HG02852 (cell line): Measurements from ENCODE around the gene C6orf120.
"Not testable (repeated sequence)": the region's sequence is repeated elsewhere in the genome, so short reads cannot be mapped to it uniquely, and the experiment has no call there.

Experiments used
- ATAC-seq: cut with Tn5 transposase; IDR thresholded peaks from one replicate; pipeline ENCODE4 v1.9.1; 2021; ENCODE audit warnings: mild to moderate bottlenecking, moderate library complexity; ENCODE audit not compliant: unreplicated experiment

Gene C6orf120

DNA sequence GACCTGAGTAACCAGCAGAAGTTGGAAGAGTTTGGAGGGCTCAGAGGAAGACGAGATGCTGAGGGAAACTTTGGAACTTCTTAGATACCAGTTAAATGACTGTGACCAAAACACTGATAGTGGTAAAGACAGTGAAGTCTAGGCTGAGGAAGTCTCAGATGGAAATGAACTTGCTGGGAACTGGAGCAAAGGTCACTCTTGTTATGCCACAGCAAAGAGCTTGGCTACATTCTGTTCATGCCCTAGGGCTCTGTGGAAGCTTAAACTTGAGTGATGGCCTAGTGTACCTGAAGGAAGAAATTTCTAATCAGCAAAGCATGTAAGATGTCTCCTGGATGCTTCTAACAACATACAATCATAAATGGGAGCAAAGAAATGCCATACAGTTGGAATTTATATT lies 24.8 kb upstream of the C6orf120 start:
- ATAC-seq: no peak

DNA sequence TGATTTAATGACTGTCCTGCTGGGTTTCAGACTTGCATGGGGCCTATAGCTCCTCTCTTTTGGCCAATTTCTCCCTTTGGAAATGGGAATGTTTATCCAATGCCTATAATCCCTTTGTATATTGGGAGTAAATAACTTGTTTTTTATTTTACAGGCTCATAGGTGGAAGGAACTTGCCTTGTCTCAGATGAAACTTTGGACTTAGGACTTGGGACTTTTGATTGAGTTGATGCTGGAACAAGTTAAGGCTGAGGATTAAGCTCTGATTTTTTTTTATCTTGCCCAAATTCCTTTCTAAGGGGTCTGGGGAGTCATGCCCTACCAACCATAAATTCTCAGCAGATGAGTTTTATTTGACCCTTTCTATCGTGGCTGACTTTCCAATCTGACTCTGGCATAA lies 23.6 kb upstream of the C6orf120 start:
- ATAC-seq: no peak

DNA sequence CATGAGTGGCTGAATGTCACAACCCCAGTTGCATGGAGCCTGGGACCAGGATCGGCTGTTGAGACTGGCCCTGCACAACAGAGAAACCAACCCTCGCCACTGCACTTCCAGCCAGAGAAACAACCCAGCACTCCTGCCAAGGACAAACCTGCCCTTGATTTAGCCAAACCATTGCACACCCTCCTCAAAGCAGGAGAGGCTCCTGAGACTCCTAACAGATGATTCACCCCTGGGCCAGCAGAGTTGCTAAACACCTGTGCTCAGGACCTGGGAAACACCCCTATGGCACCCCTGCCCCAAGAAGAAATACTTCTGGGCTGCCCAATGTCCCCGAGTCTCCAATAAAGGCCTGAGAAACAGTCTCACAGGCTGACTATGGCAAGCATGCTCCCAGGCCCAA lies 17.9 kb upstream of the C6orf120 start:
- no peak for ATAC-seq

DNA sequence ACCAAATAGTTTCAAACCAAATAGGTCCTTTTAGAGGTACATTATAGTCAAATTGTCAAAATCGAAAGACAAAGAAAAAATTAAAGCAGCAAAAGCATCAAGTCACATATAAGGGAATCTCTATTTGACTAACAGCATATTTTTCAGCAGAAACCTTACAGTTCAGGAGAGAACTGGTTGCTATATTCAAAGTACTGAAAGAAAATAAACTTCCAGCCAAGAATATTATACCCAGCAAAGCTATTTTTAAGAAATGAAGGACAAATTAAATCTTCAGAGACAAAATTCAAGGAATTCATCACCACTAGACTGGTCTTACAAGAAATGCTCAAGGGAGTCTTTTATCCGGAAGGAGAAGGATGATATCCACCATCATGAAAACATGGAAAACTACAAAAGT lies 16.1 kb upstream of the C6orf120 start:
- no peak for ATAC-seq

DNA sequence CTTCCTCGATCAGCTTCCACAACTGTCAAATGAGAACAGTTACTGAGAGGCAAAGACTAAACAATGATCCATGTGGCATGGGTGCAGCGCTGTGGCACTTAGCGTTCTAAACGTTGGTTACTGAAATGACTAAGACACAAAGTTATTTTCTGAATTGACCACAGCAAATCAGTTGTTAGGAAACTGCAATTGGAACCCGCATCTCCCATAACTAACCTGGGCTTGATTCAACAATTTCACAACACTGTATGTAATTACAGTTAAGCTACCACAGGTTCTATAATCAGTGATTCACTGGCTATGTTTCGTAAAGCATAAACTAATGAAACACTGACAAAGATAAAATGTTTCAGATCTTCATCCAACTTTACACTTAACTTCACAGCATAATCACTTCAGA lies 12.6 kb upstream of the C6orf120 start:
- no peak for ATAC-seq

DNA sequence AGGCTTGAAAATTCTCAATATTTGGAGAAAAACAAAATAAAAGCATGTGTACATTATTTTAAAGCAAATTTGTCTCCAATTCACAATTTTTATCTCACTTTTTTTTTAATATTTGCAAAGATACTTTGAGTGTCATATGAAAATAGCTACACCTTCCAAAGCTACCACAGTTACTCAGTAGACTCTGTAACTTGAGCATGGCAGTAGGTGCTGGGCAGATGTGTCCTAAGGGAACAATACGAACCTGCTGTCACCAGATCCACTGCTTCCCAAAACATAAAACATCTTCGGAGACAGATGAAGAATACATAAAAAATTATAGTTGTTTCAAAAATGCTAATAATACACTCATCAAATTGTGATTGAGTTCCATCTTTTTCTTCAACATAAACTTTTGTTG lies 10.7 kb upstream of the C6orf120 start:
- no peak for ATAC-seq

DNA sequence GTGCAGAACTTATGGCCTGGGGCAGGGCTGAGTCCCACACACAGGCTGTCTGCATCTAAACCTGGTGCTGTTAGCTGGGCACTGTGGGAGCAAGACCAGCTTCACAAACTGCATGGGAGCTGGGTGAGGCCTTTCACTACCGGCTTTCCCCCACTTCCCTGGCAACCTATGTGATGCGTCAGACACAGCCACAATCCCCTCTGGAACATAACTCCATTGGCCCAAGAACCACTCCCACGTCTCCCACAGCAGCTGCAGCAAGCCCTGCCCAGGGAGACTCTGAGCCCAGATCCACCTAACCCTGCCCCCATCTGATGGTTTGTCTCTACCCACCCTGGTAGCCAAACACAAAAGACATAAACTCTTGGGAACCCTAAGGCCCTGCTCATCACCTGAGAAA lies 9.4 kb upstream of the C6orf120 start:
- no peak for ATAC-seq

DNA sequence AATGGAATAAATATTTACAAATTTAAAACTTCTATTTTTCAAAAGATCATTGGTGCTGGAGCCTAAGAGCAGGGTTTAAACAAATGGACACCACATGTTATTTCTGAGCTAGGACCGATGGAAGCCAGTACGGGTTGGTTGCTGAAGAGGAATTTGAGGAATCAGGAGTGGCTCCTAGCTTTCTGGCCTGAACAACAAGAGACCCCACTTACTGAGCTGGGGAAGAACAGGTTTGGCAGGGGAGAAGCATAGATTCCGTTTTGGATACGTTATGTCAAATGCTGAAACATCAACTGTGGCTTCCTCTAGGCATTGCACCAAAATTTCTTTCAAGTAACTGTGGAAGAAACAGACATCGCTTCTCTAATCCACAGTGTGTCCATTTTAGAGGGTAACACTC lies 6.8 kb upstream of the C6orf120 start:
- no peak for ATAC-seq

DNA sequence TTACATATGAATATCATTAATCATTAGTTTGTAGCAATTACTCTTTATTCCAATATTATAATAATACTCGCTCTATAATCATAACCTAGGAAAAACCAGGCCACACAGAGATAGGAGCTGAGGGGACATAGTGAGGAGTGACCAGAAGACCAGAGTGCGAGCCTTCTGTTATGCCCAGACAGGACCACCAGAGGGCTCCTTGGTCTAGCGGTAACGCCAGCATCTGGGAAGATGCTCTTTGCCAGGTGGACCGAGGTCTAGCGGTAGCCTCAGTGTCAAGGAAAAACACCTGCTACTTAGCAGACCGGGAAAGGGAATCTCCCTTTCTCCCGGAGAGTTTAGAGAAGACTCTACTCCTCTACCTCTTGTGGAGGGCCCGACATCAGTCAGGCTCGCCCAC lies 4.8 kb upstream of the C6orf120 start:
- ATAC-seq: not testable (repeated sequence)

DNA sequence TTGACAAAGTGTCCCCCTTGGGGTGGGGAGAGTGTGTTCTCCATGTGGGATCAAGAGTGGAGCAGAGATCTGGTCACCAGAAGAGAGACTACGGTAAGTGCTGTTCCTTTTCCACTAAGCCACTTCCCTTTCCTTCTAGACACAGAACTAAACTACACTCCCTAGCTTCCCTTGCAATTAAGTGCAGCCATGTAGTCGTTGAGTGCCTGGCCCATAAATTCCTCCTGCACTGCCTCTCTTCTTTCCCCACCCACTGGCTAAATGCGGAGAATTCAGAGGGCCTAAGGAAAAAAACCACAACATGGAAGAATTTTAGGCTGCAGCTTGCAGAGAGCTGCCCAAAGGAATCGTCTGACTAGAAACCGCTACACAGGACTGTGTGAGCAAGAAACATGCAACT lies 1.6 kb upstream of the C6orf120 start:
- ATAC-seq: no peak

DNA sequence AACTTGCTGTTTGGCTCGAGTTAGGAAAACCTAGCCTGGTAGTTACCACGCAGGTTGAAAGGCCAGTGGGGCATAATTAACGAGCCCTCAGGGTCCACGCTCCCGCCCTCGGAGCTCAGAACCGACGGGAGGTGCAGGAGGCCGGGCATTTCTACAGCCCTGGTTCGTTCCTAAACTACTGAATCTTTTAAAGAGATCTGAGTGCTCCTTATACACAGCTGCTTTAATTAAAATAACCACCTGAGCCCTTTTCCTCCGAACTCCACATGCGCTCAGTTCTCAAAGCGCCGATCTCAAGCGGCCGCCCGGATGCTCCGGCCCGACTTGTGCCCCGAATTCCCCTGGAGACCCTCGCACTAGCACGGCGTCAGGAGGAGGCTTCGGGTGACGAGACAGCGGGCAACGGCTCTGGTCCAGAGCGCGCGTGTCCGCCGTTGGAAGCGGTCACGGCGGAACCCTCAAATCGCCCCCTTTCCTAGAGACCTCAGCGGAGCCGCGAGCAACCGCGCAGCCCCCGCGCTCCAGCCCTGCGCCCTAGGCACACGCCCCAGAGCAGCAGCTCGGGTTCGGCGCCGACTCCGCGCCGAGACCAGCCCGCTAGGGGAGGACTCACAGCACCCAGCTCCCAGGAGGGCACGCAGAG lies 494 bp upstream of the C6orf120 start:
- ATAC-seq: peak; percentile 13

DNA sequence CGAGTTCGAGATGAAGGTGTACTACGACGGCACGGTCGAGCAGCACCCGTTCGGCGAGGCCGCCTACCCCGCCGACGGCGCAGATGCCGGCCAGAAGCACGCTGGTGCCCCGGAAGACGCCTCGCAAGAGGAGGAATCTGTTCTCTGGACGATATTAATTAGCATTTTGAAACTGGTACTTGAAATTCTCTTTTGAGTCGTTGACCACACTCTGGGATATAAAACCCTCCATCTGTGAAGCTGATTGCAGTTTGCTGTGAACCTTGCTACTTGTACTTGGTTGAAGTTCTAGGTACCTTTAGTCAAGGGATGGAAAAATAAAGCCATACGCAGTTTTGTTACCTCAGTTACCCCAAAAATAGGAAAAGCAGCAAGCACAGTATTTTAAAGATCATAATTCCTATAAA lies 917 bp downstream of the C6orf120 start:
- ATAC-seq: peak; percentile 17

DNA sequence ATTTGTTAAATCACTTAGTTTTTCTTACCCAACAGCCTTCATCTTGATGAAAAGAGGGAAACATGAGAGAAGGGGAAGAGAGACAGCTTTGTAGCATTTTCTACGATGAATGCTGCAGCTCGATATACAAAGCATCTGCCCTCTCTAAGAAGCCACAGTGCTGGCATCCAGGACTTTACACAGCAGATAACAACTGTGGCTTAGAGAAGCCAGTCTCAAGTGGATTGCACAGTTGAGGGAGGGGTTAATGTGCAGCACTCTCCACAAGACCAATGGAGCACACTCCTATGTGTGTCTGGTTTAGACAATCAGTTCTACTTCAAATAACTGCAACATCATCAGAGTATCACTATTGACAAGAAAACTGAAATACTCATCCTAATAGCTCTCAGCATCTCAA lies 5.8 kb downstream of the C6orf120 start:
- ATAC-seq: no peak

DNA sequence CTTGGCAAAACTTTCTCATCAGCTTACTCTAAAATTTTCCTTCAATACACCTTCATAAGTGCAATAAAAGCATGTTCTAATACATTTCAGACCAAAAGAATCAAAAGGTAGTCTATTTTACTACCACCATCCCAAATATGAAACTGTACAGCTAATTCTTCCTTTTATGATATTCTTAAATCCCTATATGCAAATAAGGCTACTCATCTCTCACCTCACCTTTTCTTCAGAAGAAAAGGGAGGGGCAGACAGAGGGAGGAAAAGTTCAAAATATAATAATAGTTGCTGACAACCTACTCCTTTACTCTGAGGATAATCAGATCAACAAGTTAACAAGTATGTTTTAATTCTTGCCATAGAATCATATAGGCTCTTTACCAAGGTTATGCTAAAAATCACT lies 7.4 kb downstream of the C6orf120 start:
- ATAC-seq: no peak

DNA sequence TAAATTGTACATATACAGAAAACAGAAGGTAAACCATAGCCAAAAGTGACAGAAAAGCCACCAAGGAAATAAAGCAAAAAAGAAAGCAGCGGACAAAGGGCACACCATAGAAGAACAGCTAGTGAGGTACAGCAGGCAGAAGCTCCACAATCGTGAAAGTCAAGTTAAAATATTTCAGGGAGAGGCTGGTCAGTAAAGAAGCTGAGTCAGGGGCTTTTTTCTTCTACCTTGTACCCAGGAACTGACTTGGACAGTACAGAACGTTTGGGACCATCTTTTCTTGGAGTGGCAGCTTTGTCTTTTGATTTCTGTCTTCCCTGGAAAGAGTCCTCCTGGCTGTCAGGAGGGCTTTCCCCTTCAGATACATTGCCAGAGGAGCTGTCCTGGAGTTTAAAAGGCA lies 8.1 kb downstream of the C6orf120 start:
- ATAC-seq: no peak

DNA sequence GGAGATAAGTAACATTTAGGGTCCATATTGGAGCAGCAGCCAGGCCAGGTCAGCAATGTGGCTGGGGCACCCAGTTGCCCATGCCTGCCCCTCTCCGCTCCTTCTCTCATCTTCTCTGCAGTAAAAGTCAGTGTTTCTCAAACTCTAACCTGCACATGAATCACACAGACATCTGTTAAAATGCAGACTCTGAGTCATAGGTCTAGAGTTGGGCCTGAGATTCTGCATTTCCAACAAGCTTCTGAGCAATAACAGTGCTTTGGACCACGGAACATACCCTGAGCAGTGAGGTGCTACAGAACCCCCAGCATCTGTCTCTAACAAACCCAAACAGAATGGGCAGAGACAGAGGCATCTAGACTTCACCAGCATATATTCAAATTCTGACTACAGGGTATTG lies 12.3 kb downstream of the C6orf120 start:
- no peak for ATAC-seq

DNA sequence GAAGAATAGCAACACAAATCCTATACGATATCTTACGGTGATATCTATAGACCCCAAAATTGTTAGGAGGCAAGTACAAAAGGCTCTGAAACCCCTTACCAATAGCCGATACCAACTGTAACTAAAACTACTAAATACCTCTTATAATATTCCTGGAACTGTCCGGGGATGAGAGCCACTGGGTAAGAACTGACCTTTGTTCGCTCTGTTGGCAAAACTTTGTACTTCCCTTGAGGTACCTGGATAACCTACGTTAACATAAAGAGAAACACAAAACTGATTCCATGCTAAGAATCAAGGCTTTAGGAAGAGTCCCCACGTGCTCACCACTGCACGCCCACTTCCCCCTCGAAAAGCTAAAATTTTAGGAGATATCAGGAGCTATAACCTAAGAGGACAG lies 12.7 kb downstream of the C6orf120 start:
- no peak for ATAC-seq

DNA sequence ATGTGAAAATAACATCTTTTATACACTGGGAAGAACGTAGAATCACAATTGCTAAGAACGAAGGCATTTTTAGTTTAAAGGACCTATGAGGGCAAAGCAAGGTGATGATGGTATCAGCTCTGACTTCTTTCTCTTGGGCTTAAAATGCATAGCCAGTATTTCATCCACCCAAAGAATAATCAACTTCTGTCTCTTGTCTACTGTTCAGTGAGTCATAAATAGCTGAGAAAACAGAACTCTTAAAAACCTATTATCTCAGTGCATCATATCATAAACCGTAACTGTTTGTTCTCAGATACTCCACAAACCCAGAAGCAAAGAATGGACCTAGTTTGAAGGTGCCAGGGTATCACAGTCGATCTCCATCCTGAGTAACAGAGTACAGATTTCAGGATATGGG lies 17.2 kb downstream of the C6orf120 start:
- no peak for ATAC-seq

DNA sequence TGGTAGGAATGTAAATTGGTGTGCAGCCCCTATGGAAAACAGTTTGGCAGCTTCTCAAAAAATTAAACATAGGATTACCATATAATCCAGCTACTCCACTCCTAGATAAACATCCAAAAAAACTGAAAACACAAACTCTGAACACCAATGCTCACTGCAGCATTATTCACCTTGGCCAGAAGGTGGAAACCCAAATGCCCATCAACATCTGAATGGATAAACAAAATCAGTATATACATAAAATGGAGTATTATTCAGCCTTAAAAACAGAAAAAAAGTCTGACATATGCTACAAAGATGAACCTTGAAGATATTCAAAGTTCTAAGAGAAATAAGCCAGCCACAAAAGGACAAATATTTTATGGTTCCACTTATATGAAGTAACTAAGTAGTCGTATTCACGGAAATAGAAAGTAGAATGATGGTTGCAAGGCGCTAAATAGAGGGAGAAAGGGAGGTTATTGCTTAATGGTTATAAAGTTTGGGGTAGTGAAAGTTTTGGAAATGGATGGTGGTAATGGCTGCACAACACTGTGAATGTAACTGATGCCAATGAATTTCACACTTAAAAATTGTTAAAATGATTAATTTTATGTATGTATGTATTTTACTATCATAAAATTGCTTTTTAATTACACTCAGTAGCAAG lies 18.4 kb downstream of the C6orf120 start:
- ATAC-seq: no peak

DNA sequence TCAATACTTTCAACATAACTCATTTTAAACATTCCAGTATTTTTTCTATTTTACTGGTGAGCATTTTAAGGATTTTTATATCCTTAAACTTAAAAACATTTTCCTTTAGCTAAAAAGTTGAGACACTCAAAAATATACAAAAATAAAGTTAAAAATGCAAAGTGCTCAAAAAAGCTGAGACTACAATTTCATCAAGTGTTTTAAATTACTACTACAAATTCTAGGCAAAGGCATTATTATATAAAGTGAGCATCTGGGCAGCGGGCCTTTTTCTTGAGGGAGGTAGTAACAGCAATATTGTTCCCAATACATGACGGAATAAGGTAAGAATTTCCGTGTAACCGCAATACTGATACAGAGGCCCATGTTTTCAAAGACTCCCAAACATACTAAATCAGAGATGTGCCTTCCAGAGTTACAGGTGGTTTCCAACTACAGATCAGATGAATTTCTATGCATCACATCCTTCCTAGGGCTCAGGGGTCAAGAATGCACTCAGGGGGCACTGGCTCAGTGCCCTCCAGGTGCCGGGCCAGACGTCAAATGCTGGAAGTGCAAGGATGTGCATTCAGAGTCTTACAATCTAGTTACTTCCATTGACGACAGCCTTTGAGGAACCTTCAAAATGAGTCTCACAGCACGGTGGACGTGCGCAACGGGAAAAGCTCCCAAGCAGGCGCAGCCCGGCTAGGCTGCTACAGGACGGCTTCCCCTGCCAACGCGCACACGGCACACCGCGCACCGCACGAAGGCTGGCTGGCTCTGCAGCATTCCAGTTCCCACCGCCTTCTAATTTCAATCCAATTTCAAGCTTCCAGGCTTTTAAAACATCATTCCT lies 20.7 kb downstream of the C6orf120 start:
- peak; percentile 24 for ATAC-seq

DNA sequence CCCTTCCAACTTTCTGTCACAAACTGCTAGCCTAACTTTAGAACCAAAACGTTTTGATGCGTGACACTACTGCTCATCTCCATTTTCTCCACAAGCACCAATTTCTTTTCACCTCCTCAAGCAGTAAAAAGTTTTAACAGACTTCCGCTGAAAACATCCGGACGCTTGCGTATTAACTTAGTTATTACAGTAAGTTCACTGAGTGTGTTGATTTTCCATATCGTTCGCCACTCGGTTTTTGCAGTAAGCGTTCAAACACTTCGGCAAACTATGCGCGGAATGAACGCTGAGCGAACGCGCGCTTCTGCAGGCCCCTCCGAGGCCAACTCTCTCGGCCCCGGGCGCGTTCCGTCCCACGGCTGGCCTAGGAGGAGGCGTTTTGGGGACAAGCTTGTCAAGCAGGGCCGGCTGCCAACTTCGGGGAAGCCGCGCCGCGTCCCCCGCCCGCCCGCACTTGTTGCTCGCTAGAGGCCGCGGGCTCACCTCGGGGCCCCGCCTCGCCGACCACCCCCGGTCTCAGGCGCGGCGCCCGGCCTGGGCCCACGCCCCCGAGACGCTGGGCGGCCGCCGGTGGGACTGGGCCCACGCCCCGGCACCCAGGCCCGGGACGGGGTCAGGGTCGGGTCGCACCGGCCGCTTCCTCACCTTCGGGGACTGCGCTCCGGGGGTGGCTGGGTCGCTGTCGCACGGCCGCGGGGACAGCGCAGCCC lies 21.4 kb downstream of the C6orf120 start:
- peak; percentile 32 for ATAC-seq
